WTC11 (cell line): ENCODE results near the gene RARB. TPM values are rescaled to one million over a fixed set of nuclear protein-coding genes. Genes with fewer than 3 reads are reported as not detected.

ENCODE experiments used
- ATAC-seq: fragments of 200-7000 bp; cut with Tn5 transposase; 2 replicates; pipeline ENCODE4 v1.10.0; 2021; ENCODE audit warnings: mild to moderate bottlenecking, moderate library complexity
- CTCF ChIA-PET: fragments of 300-600 bp; sonication (Branson Sonifier 250); formaldehyde crosslinking; loops from one replicate; lab custom pipeline; 2021; ENCODE audit warnings: antibody characterized with exemption; lab: Charles Lee
- POLR2A ChIA-PET: fragments of 350-600 bp; sonication (Branson Sonifier 250); formaldehyde crosslinking; loops from one replicate; lab custom pipeline; 2021; ENCODE audit warnings: antibody characterized with exemption; lab: Charles Lee
- DNase-seq: peaks from one replicate; pipeline ENCODE4 v3.0.0; 2021; ENCODE audit warnings: low spot score
- H3K27ac Mint-ChIP-seq: 2 replicates; pipeline ENCODE4 v1.8.0; 2021; ENCODE audit warnings: mixed read lengths
- H3K27me3 Mint-ChIP-seq: 2 replicates; pipeline ENCODE4 v1.8.0; 2021; ENCODE audit warnings: low read depth, mild to moderate bottlenecking, moderate library complexity, mixed read lengths
- H3K36me3 Mint-ChIP-seq: 2 replicates; pipeline ENCODE4 v1.8.0; 2021; ENCODE audit warnings: mixed read lengths
- H3K4me1 Mint-ChIP-seq: 2 replicates; pipeline ENCODE4 v1.8.0; 2022; ENCODE audit warnings: mixed read lengths
- H3K4me3 Mint-ChIP-seq: 2 replicates; pipeline ENCODE4 v1.8.0; 2021; ENCODE audit warnings: mild to moderate bottlenecking, moderate library complexity, mixed read lengths
- H3K9me3 Mint-ChIP-seq: 2 replicates; pipeline ENCODE4 v1.8.0; 2021; ENCODE audit warnings: mixed read lengths
- AFF4 ChIP-seq: sonication (generic); formaldehyde crosslinking; IDR thresholded peaks from 2 replicates; pipeline ENCODE4 v1.8.1; 2023; ENCODE audit warnings: mild to moderate bottlenecking, missing genetic modification reagents, borderline replicate concordance
- AR ChIP-seq: fragments of 250-450 bp; sonication (Bioruptor Pico); IDR thresholded peaks from 2 replicates; pipeline ENCODE4 v1.9.0; 2021; ENCODE audit warnings: mild to moderate bottlenecking
- ARID4B ChIP-seq: sonication (generic); formaldehyde crosslinking; IDR thresholded peaks from 2 replicates; pipeline ENCODE4 v1.8.0; 2023; ENCODE audit warnings: missing genetic modification reagents, mild to moderate bottlenecking, borderline replicate concordance
- CREB1 ChIP-seq: sonication (generic); formaldehyde crosslinking; IDR thresholded peaks from 2 replicates; pipeline ENCODE4 v1.8.0; 2023; ENCODE audit warnings: mild to moderate bottlenecking, missing genetic modification reagents
- CTCF ChIP-seq: fragments of 200-600 bp; IDR thresholded peaks from 2 replicates; pipeline ENCODE4 v1.8.0; 2022; ENCODE audit warnings: antibody characterized with exemption
- E2F5 ChIP-seq: sonication (generic); formaldehyde crosslinking; IDR thresholded peaks from 2 replicates; pipeline ENCODE4 v1.8.1; 2022; ENCODE audit warnings: mild to moderate bottlenecking, moderate library complexity, missing genetic modification reagents
- ELF4 ChIP-seq: sonication (generic); formaldehyde crosslinking; IDR thresholded peaks from 2 replicates; pipeline ENCODE4 v1.8.1; 2022; ENCODE audit warnings: low read depth, mild to moderate bottlenecking, moderate library complexity, missing genetic modification reagents
- FOXP1 ChIP-seq: sonication (generic); formaldehyde crosslinking; IDR thresholded peaks from 2 replicates; pipeline ENCODE4 v1.8.0; 2022; ENCODE audit warnings: missing genetic modification reagents, mild to moderate bottlenecking, moderate library complexity, borderline replicate concordance
- GTF2I ChIP-seq: fragments of 250-450 bp; sonication (Bioruptor Pico); conservative IDR thresholded peaks from 2 replicates; pipeline ENCODE4 v1.4.0; 2021; ENCODE audit warnings: mild to moderate bottlenecking
- JAZF1 ChIP-seq: fragments of 250-450 bp; sonication (Bioruptor Pico); IDR thresholded peaks from 2 replicates; pipeline ENCODE4 v1.9.0; 2021; ENCODE audit warnings: moderate library complexity, mild to moderate bottlenecking, inconsistent platforms
- MLX ChIP-seq: sonication (generic); formaldehyde crosslinking; IDR thresholded peaks from 2 replicates; pipeline ENCODE4 v1.8.1; 2023; ENCODE audit warnings: mild to moderate bottlenecking, missing genetic modification reagents, moderate library complexity
- PRRX2 ChIP-seq: fragments of 250-450 bp; sonication (Bioruptor Pico); IDR thresholded peaks from 2 replicates; pipeline ENCODE4 v1.8.0; 2021; ENCODE audit warnings: mild to moderate bottlenecking
- ZNF512 ChIP-seq: sonication (generic); formaldehyde crosslinking; IDR thresholded peaks from 2 replicates; pipeline ENCODE4 v1.8.1; 2022; ENCODE audit warnings: missing genetic modification reagents, borderline replicate concordance
- total RNA-seq: library from RNA; stranded (reverse); gene quantifications from 3 replicates; pipeline ENCODE4 v1.2.3, GENCODE V29; 2021

RARB gene
- total RNA-seq, 1 experiment from 2014 or later, result not detected

GRCh38 chr3:25610779-25611178 lies 182.7 kb downstream of the RARB start (continued):
- TF ChIP-seq FOXP1 (CRISPR knock-in tag) (no peak), ZNF512 (CRISPR knock-in tag) (no peak), AFF4 (CRISPR knock-in tag) (no peak), PRRX2 (CRISPR knock-in tag) (no peak)

GRCh38 chr3:25611193-25611592 lies 183.1 kb downstream of the RARB start:
- no peaks in the 10 kb centered on the region for H3K4me1 Mint-ChIP-seq
- CTCF ChIA-PET, result no interaction called here

More at GRCh38 chr3:25611193-25611592, 183.1 kb downstream of the RARB start:
- no peak for DNase-seq
- TF ChIP-seq CTCF (no peak), FOXP1 (CRISPR knock-in tag) (no peak), GTF2I (CRISPR knock-in tag) (no peak), CREB1 (CRISPR knock-in tag) (no peak), ELF4 (no peak), ARID4B (CRISPR knock-in tag) (no peak), MLX (no peak), JAZF1 (CRISPR knock-in tag) (no peak), AR (CRISPR knock-in tag) (no peak), E2F5 (CRISPR knock-in tag) (no peak)
- TF ChIP-seq, all 79 proteins: peak for 0
- Mint-ChIP-seq H3K9me3 (no peaks in the 10 kb centered on the region), H3K27me3 (no peaks in the 10 kb centered on the region), H3K27ac (no peak overlapping the region), H3K4me3 (no peak overlapping the region), H3K36me3 (peaks cover 61% of the 10 kb centered on the region)
- POLR2A ChIA-PET, result no interaction called here
- ATAC-seq, result no peak
